Measurements from ENCODE around the gene TRIAP1.

TRIAP1 gene

GRCh38 chr12:120490833-120491512, 44.8 kb upstream of the TRIAP1 start:
- H2AFZ ChIP-seq (ENCODE audit: low read length) = no peak overlapping the region

GRCh38 chr12:120490325-120490724, 44.1 kb upstream of the TRIAP1 start:
- Histone ChIP-seq H3K36me3 (ENCODE audit: insufficient read depth, low read length) (no peaks in the 10 kb centered on the region), H3K4me2 (ENCODE audit: low read depth, low read length, poor library complexity, severe bottlenecking) (no peak overlapping the region), H4K20me1 (ENCODE audit: insufficient read depth, low read length, poor library complexity, severe bottlenecking) (no peaks in the 10 kb centered on the region), H2AFZ (ENCODE audit: low read length) (no peak overlapping the region), H3K27me3 (ENCODE audit: insufficient read depth, low read length, poor library complexity, severe bottlenecking) (no peaks in the 10 kb centered on the region), H3K9me2 (replicated peaks; ENCODE audit: low read depth, low read length) (no peaks in the 10 kb centered on the region), H3K9ac (ENCODE audit: low read depth, low read length, poor library complexity, severe bottlenecking) (no peak overlapping the region), H3K4me1 (ENCODE audit: insufficient read depth, low read length, poor library complexity, severe bottlenecking) (peaks cover 9% of the 10 kb centered on the region), H3K9me3 (ENCODE audit: insufficient read depth, low read depth, low read length) (no peaks in the 10 kb centered on the region), H3K79me2 (ENCODE audit: insufficient read depth, low read length) (no peaks in the 10 kb centered on the region), H3K4me3 (ENCODE audit: low read length, poor library complexity, severe bottlenecking) (no peak overlapping the region), H3F3A (ENCODE audit: low read depth) (no peaks in the 10 kb centered on the region)
- TF ChIP-seq CTCF (conservative IDR thresholded peaks at IDR 0.05; ENCODE audit: low read length) = no peak
- no peak for TF ChIP-seq EZH2phosphoT487 (IDR thresholded peaks at IDR 0.05; ENCODE audit: borderline replicate concordance)

More at GRCh38 chr12:120490833-120491512, 44.8 kb upstream of the TRIAP1 start:
- no peaks in the 10 kb centered on the region for H3K27me3 ChIP-seq (ENCODE audit: insufficient read depth, low read length, poor library complexity, severe bottlenecking)
- H3K9me2 ChIP-seq (replicated peaks; ENCODE audit: low read depth, low read length) = no peaks in the 10 kb centered on the region
- peaks cover under 1% of the 10 kb centered on the region; the same call in 1 of the 2 replicates for H3K79me2 ChIP-seq (ENCODE audit: insufficient read depth, low read length)
- H3K4me2 ChIP-seq (ENCODE audit: low read depth, low read length, poor library complexity, severe bottlenecking) = no peak overlapping the region
- no peak for TF ChIP-seq CTCF (conservative IDR thresholded peaks at IDR 0.05; ENCODE audit: low read length)
- no peak for TF ChIP-seq EZH2phosphoT487 (IDR thresholded peaks at IDR 0.05; ENCODE audit: borderline replicate concordance)
- no peaks in the 10 kb centered on the region for H3K9me3 ChIP-seq (ENCODE audit: insufficient read depth, low read depth, low read length)
- no peak overlapping the region for H3K4me3 ChIP-seq (ENCODE audit: low read length, poor library complexity, severe bottlenecking)
- H3F3A ChIP-seq (ENCODE audit: low read depth) = no peaks in the 10 kb centered on the region
- no peaks in the 10 kb centered on the region for H4K20me1 ChIP-seq (ENCODE audit: insufficient read depth, low read length, poor library complexity, severe bottlenecking)
- peaks cover 10% of the 10 kb centered on the region for H3K4me1 ChIP-seq (ENCODE audit: insufficient read depth, low read length, poor library complexity, severe bottlenecking)
- H3K36me3 ChIP-seq (ENCODE audit: insufficient read depth, low read length) = no peaks in the 10 kb centered on the region
- no peak overlapping the region for H3K9ac ChIP-seq (ENCODE audit: low read depth, low read length, poor library complexity, severe bottlenecking)

GRCh38 chr12:120489018-120489417, 42.8 kb upstream of the TRIAP1 start:
- Histone ChIP-seq H3K79me2 (ENCODE audit: insufficient read depth, low read length) (no peaks in the 10 kb centered on the region), H3K9me2 (replicated peaks; ENCODE audit: low read depth, low read length) (no peaks in the 10 kb centered on the region), H3K4me3 (ENCODE audit: low read length, poor library complexity, severe bottlenecking) (no peak overlapping the region), H4K20me1 (ENCODE audit: insufficient read depth, low read length, poor library complexity, severe bottlenecking) (no peaks in the 10 kb centered on the region), H3K27me3 (ENCODE audit: insufficient read depth, low read length, poor library complexity, severe bottlenecking) (no peaks in the 10 kb centered on the region), H2AFZ (ENCODE audit: low read length) (no peak overlapping the region), H3K4me2 (ENCODE audit: low read depth, low read length, poor library complexity, severe bottlenecking) (no peak overlapping the region), H3K9me3 (ENCODE audit: insufficient read depth, low read depth, low read length) (no peaks in the 10 kb centered on the region), H3K36me3 (ENCODE audit: insufficient read depth, low read length) (no peaks in the 10 kb centered on the region), H3F3A (ENCODE audit: low read depth) (no peaks in the 10 kb centered on the region), H3K9ac (ENCODE audit: low read depth, low read length, poor library complexity, severe bottlenecking) (no peak overlapping the region), H3K4me1 (ENCODE audit: insufficient read depth, low read length, poor library complexity, severe bottlenecking) (peaks cover 4% of the 10 kb centered on the region)
- TF ChIP-seq EZH2phosphoT487 (IDR thresholded peaks at IDR 0.05; ENCODE audit: borderline replicate concordance) (no peak), CTCF (conservative IDR thresholded peaks at IDR 0.05; ENCODE audit: low read length) (no peak)
